RCC 7860 (cell line): ENCODE measurements around the gene ZNF335.
"Not testable (repeated sequence)": the region's sequence is repeated elsewhere in the genome, so short reads cannot be mapped to it uniquely, and the experiment has no call there.

Source experiments
- DNase-seq: peaks from one replicate; pipeline ENCODE4 v3.0.0-alpha.2; 2015; ENCODE audit warnings: low spot score
- FAIRE-seq: peaks from 2 replicates; lab custom pipeline; 2012; peaks lifted over from hg19 to GRCh38; lab: Jason Lieb, UNC

The ZNF335 gene

DNA sequence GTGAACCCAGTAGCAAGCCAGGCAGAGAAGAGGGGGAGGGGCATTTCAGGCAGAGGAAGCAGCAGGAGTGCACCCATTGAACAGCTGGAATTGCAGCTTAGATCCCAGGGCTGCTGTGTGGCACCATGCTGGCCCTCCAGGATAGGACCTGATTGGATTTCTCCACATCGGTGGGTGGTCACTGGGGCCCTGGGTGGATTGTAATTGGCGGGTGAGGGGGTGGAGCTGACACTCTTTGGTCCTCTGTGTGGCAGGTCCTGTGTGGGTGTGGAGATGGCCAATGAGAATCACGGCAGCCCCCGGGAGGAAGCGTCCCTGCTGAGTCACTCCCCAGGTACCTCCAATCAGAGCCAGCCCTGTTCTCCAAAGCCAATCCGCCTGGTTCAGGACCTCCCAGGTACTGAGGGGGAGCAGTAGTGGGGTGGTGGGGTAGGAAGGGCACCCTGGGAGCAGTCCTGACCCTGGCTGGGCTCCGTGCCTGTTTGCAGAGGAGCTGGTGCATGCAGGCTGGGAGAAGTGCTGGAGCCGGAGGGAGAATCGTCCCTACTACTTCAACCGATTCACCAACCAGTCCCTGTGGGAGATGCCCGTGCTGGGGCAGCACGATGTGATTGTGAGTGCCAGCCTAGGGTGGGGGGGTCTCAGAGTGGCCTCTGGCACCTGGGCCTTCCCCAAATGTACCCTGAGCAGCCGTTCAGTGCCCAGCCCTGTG lies 33.1 kb downstream of the ZNF335 start:
- FAIRE-seq (no peak), DNase-seq (no peak)

DNA sequence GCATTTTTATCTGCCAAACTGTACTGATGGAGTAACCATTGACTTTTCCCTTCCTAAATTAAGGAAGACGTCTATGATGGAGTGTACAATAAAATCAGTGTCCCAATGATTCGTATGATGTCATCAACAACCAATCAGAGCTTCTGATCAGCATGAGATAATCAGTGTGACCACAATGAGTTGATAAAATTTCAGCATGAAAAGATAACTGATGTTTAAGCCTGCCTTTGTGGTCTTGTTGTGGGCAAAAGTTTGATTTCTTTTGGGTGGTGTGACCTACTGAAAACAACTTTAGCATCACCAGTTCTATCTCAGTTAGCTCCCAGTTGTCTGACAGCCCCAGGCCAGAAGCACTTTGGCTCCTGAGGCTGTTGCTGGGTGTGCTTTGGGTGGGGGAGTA lies 34.2 kb downstream of the ZNF335 start:
- FAIRE-seq (no peak), DNase-seq (peak; percentile 24)

DNA sequence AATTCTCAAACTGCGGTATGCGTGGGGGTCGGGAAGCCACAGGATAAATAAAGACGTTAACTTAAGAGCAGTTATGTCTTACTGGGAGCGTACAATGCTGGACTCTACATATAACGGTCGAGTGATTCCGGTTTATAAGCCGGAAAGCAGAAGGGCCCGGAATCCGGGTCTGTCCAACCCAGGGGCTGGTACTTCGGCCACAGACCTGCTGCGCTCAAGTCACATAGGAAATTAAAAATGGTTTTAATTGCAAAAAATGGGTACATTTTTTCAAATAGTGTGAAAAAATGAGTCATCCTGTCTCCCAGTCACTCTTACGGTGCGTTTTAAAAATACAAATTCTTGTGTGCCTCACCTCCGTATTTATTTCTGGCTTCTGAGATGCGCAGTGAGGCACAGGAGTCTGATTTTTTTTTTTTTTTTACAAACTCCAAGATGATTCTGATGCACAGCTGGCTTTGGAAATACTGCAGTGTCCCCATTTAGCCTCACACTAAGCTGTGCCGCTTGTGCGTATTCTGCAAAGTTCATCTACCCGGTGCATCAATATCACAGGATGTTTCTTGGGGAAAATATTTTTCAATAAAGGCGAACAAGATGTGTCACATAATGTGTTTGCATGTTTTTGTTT lies 36.5 kb downstream of the ZNF335 start:
- no peak for FAIRE-seq

GRCh38 chr20:45934586-45935415 lies 37.2 kb downstream of the ZNF335 start, which contains the start of gene PCIF1:
Gene PCIF1, plus strand, starts transcription at chr20:45934683. Its CDS starts 4,317 bp downstream, at chr20:45939000.
- FAIRE-seq = peak; percentile 42
- DNase-seq = peak; percentile 98

More for the DNA sequence above, 36.5 kb downstream of the ZNF335 start:
- DNase-seq = no peak

- peak; percentile 9 for DNase-seq
- no peak for FAIRE-seq
These were observed 37.9 kb downstream of the ZNF335 start for GRCh38 chr20:45934046-45934585.

- FAIRE-seq (no peak), DNase-seq (peak; percentile 75)
These were observed 38.5 kb downstream of the ZNF335 start for GRCh38 chr20:45933266-45934045.

DNA sequence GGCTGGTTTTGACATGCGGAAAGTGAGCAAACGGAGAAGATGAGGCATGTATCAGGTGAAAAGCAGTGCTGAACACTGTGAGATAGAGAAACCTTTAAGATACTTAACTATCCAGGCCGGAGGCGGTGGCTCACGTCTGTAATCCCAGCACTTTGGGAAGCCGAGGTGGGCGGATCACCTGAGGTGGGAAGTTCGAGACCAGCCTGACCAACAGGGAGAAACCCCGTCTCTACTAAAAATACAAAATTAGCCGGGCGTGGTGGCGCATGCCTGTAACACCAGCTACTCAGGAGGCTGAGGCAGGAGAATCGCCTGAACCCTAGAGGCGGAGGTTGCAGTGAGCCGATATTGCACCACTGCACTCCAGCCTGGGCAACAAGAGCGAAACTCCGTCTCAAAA lies 40.3 kb downstream of the ZNF335 start:
- not testable (repeated sequence) for DNase-seq, FAIRE-seq

DNA sequence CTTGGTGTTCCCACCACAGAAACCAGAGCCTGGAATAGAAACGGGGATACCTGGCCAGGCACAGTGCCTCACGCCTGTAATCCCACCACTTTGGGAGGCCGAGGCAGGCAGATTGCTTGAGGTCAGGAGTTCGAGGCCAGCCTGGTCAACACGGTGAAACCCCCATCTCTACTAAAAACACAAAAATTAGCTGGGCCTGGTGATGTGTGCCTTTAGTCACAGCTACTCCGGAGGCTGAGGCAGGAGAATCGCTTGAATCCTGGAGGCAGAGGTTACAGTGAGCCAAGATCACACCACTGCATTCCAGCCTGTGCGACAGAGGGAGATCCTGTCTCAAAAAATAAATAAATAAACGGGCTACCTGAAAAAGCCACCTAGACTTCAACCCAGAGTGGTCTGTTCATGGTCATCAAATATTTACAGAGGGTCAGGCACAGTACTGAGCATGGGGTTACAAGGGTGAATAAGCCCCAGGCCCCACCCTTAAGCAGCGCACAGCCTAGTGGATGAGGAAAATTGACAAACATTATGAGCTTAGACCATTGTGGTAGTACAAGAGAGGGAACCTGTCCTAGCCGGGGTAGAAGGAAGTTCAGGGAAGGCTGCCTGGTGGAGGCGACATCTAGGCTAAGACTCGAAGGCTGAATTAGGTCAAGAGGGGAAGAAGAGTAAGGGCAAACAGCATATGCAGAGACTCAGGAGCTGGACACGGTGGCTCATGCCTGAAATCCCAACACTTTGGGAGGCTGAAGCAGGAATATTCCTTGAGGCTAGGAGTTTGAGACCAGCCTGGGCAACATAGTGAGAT lies 44.7 kb downstream of the ZNF335 start:
- DNase-seq (no peak), FAIRE-seq (no peak)

GRCh38 chr20:45926731-45927070 lies 45.3 kb downstream of the ZNF335 start:
- DNase-seq (no peak), FAIRE-seq (no peak)

- FAIRE-seq = no peak
- DNase-seq = no peak
These were observed 46.0 kb downstream of the ZNF335 start for GRCh38 chr20:45925821-45926506.

- DNase-seq (no peak), FAIRE-seq (no peak)
These were observed 47.4 kb downstream of the ZNF335 start for GRCh38 chr20:45924391-45925261.

DNA sequence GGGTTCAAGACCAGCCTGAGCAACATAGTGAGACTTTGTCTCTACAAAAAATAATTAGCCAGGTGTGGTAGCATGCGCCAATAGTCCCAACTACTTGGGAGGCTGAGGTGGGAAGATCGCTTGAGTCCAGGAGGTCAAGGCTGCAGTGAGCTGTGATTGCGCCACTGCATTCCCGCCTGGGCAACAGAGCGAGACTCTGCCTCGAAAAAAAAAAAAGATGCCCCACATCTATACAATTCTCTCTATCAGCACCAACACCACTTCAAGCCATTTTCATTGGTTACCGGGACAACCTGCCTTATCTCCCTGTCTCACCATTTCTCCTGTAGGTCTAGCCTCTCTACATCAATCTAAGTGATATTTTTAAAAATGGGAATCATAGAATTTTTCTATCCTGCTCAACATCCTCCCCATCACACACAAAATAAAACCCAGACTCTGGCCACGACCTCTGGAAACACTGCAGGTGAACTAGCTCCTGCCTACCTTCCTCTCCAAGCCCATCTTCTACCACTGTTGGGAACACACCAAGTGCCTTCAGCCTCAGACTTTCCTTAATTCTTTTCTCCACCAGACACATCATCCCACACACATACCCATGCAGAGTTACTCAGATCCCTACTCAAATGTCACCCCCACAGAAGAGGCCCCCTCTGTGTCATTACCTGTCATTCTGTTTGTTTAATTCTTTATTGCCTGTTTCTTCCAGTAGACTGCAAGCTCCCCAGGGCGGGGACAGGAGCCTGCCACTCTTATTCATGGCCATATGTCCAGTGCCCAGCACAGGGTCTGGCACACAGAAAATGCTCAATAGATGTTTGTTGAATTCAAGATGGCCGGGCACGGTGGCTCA lies 50.4 kb downstream of the ZNF335 start:
- FAIRE-seq = no peak
- no peak for DNase-seq

DNA sequence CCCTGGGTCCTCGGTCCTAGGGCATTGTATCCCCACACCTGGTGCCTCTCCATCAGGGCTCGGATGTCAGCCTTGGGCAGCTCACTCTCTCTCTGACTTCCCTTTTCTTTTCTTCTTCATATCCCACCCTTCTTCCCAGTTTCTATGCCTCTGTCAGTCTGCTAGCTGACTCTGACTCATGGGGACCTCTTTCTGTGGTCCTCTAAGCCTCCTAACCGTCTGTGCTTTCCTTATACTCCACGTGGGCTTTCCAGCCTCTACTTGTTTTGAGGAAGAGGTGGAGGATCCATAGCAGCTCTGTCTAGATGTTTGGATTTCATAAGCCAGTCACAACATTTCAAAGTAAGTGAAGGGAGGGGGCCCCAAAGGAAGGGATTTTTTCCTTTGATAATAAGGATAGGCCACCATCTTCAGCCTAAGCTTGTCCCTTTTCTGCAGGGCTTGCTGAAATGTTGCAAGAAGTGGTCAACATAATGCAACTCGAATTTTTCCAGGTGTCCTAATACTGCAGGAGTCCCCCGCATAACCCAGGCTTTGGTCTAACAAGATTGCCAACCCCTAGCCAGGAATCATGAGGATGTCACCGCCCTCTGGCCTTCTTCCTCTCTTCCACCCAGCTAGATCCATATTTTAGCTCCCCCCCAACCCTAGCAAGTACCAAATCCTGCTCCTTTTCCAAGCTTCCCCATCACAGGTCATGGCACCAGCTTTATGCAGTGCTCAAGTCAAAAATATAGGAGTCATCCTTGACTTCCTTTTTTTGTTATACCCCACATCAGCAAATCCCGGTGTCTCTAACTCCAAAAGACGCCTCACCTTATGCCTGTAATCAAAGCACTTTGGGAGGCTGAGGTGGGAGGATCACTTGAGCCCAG lies 51.3 kb downstream of the ZNF335 start:
- FAIRE-seq = no peak
- no peak for DNase-seq

- no peak for DNase-seq
- FAIRE-seq = no peak
These were observed 52.2 kb downstream of the ZNF335 start for GRCh38 chr20:45919542-45920399.

DNA sequence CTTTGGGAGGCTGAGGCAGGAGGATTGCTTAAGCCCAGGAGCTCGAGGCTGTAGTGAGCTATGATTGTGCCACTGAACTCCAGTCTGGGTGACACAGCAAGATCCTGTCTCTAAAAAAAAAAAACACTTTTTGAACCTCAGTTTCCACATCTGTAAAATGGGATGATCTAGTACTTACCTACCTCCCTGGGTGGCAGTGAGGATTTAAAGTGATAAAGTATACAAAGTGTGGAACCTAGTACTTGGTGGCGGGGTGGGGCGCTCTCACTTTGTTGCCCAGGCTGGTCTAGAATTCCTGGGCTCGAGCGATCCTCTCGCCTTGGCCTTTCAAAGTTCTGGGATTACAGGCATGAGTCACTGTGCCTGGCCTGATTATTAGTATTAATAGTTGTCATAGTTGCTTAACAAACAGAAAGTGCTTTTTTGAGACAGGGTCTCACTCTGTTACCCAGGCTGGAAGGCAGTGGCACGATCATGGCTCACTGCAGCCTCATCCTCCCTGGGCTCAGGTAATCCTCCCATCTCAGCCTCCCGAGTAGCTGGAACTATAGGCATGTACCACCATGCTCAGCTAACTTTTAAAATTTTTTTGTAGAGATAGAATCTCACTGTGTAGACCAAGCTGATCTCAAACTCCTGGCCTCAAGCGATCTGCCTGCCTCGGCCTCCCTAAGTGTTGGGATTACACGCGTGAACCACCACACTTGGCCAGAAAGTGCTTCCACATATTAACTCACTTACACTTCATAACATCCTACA lies 53.0 kb downstream of the ZNF335 start:
- DNase-seq (no peak), FAIRE-seq (no peak)
